ENCODE data around the gene MYBPC1.
"Not testable (repeated sequence)": the region's sequence is repeated elsewhere in the genome, so short reads cannot be mapped to it uniquely, and the experiment has no call there.

Gene MYBPC1

DNA sequence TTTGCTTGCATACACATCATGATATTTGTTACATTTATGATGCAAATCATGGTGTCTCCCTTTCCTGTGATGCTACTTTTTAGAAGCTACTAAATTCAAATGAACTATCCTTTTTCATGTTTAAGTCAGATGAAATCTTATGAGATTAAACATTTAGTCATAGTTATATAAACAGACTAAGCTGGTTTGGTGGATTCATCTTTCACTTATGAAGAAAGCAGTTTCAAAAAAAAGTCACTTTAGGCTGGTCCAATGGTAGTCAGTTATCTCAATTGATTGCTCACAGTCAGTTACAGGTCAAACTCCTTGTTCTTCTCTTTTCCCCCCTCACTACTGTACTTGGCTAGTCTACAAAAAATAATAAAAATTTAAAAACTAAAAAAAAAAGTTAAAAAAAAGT is 124.8 kb downstream of the MYBPC1 start:
- no peak for DNase-seq (ENCODE audit: low read depth, low spot score)
- H3K27ac ChIP-seq = no peak overlapping the region

DNA sequence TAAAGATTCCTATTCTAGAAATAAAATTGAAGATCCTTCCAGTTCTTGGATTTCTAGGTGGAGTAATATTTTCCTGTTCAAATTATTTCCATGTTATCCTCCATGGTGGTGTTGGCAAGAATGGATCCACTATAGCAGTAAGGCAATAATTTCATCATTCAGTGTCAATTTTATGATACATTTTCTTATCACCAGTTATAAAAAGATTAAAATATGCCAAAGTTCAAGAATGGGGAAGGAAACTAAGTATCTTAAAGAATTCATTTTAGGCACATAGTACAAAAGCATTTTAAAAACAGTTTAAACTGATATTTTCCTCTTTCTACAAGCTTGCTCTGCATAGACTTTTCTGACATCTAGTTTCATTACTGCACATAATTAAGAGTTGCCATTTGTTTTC is 125.3 kb downstream of the MYBPC1 start:
- H3K27ac ChIP-seq = no peak overlapping the region
- no peak for DNase-seq (ENCODE audit: low read depth, low spot score)

DNA sequence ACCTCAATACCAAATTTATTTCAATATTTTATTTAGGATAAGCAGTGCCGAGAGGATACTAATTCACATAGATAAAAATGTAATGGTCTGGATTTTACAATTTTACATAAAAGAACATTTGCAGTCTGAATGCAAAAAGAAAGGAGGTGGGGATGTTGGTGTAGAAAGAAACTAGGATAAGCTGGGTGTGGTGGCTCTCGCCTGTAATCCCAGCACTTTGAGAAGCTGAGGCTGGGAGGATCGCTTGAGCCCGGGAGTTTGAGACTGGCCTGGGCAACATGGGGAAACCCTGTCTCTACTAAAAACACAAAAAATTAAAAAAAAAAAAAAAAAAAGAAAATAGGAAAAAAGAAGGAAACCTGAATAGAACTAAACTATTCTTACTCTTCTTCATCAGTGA is 127.6 kb downstream of the MYBPC1 start:
- DNase-seq (ENCODE audit: low read depth, low spot score) = no peak
- no peak overlapping the region for H3K27ac ChIP-seq

DNA sequence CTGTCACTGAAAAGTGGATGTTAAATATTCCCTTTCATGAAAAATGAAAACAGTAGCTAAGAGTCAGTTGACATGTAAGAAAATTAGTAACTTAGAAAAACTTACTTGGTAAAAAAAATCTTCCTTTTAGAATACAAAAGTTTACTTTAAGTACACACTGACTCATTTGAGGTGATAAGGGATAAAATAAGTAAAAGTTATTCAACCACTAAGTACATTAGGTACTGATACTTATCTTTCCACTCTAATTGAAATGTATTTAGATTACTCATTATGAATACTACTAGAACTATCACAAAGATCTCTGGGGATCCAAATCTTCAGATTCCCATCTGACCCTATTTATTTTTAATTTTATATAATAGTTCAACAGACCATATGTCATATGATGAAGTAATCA is 132.3 kb downstream of the MYBPC1 start:
- no peak overlapping the region for H3K27ac ChIP-seq
- no peak for DNase-seq (ENCODE audit: low read depth, low spot score)

DNA sequence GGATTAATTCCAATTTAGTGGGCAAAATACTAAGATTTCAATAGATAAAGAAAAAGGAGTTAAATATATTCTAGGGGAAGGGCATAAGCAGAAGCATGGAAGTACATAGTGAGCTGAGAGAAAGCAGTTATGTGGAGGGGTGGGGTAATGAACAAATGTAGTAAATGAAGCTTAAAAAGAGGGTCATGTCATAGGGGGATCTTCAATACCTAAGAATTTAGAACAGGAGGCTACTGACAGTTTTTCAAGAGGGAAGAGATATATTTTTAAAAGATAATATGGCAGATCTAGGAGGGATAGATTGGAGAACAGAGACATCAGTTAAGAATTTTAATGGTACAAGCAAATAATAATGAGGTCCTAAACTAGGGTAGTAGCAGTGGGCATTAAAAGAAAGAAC is 135.1 kb downstream of the MYBPC1 start:
- no peak for DNase-seq (ENCODE audit: low read depth, low spot score)
- H3K27ac ChIP-seq = no peak overlapping the region

DNA sequence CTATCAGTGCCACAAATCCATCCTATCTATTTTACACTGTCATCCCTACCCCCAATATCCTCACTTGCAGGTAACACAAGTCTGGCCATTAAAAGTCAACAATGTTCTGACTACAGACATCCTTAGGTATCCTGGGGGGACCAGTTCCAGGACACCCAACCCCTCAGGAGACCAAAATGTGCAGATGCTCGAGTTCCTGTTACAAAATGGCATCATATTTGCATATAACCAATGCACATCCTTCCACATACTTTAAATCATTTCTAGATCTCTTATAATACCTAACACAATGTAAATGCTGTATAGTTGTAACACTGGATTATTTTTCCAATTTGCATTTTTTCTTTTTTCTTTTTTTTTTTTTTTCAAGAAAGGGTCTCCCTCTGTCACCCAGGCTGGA is 137.5 kb downstream of the MYBPC1 start:
- no peak overlapping the region for H3K27ac ChIP-seq

DNA sequence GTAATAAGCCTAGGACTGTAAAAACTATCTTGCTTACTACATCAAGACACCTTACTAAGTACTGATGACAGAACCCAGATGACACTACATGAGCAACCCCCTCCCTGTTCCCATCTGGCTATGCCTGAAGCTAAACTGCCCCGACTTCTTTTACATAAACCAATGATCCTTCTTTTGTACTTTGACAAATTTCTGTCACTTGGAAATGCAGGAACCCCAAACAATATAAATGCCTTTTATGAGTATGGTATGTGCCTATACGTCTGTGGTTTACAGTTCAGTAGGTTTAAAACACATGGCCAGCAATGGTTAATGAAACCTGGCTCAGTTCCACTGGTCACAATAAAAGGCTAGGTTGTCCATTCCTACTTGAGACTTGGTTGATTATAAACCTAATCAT is 138.4 kb downstream of the MYBPC1 start:
- no peak overlapping the region for H3K27ac ChIP-seq
- no peak for DNase-seq (ENCODE audit: low read depth, low spot score)

More for the DNA sequence above, 137.5 kb downstream of the MYBPC1 start:
- DNase-seq (ENCODE audit: low read depth, low spot score) = no peak

DNA sequence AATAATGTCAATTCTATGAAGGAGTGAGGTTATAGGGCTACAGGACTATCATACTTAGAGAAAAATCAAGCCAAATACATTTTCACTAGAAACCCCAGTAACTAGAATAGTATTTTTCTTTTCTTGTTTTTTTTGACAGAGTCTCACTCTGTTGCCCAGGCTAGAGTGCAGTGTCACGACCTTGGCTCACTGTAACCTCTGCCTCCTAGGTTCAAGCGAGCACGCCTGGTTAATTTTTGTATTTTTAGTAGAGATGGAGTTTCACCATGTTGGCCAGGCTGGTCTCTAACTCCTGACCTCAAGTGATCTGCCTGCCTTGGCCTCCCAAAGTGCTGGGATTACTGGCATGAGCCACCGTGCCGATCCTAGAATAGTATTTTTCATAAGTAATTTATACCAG is 139.7 kb downstream of the MYBPC1 start:
- not testable (repeated sequence) for DNase-seq (ENCODE audit: low read depth, low spot score); H3K27ac ChIP-seq
